Natural killer cell (primary cell): Measurements from ENCODE around the gene DPYSL5. TPM values are rescaled to one million over a fixed set of nuclear protein-coding genes. Genes with fewer than 3 reads are reported as not detected.

Experiments used
- ATAC-seq, 3 donors: fragments of 150-1000 bp in 2 of 3; fragments of 200-7000 bp in 1 of 3; cut with Tn5 transposase; 1 replicate in 1 of 3; 2 replicates in 2 of 3; pipeline ENCODE4 v1.10.0; 2021; ENCODE audit warnings: mild to moderate bottlenecking in 2 of 3, moderate library complexity in 2 of 3
- DNase-seq, 2 donors: peaks; one replicate each; pipeline versions ENCODE4 v3.0.0 to v3.0.0-alpha.2; 2013 to 2021; ENCODE audit warnings: mixed read lengths in 1 of 2
- H3K27ac ChIP-seq: one replicate; pipeline ENCODE4 v1.5.1; 2013; ENCODE audit warnings: mild to moderate bottlenecking, low read length
- H3K27me3 ChIP-seq: one replicate; pipeline ENCODE4 v1.6.1; 2013; ENCODE audit warnings: low read length; ENCODE audit not compliant: control insufficient read depth, insufficient read depth
- H3K36me3 ChIP-seq: one replicate; pipeline ENCODE4 v1.6.1; 2013; ENCODE audit warnings: low read length; ENCODE audit not compliant: control insufficient read depth, insufficient read depth
- H3K4me1 ChIP-seq: one replicate; pipeline ENCODE4 v1.6.1; 2013; ENCODE audit warnings: low read length; ENCODE audit not compliant: control insufficient read depth, insufficient read depth
- H3K4me3 ChIP-seq: one replicate; pipeline ENCODE4 v1.5.1; 2013; ENCODE audit warnings: low read length
- H3K9me3 ChIP-seq: one replicate; pipeline ENCODE4 v1.6.1; 2013; ENCODE audit warnings: low read length; ENCODE audit not compliant: control insufficient read depth, insufficient read depth
- H3K27ac Mint-ChIP-seq, 2 donors: one replicate each; pipeline ENCODE4 v1.8.0; 2022; ENCODE audit warnings: mild to moderate bottlenecking in 2 of 2, mixed read lengths in 2 of 2, moderate library complexity in 1 of 2
- H3K27me3 Mint-ChIP-seq, 2 donors: one replicate each; pipeline ENCODE4 v1.8.0; 2022; ENCODE audit warnings: low read depth in 2 of 2, mixed read lengths in 2 of 2
- H3K36me3 Mint-ChIP-seq: one replicate; pipeline ENCODE4 v1.8.0; 2022; ENCODE audit warnings: mixed read lengths
- H3K4me1 Mint-ChIP-seq, 2 donors: one replicate each; pipeline ENCODE4 v1.8.0; 2022; ENCODE audit warnings: mixed read lengths in 2 of 2
- H3K4me3 Mint-ChIP-seq: one replicate; pipeline ENCODE4 v1.8.0; 2022; ENCODE audit warnings: mild to moderate bottlenecking, moderate library complexity, mixed read lengths
- H3K9me3 Mint-ChIP-seq, 2 donors: one replicate each; pipeline ENCODE4 v1.8.0; 2022; ENCODE audit warnings: mixed read lengths in 2 of 2
- CTCF ChIP-seq: fragments of 200-600 bp; IDR thresholded peaks from one replicate; pipeline ENCODE4 v1.8.0; 2022; ENCODE audit warnings: antibody characterized with exemption
- WGBS: methylation state at CpG from one replicate; pipeline ENCODE4 v1.1.7; 2013; ENCODE audit warnings: missing lambda C conversion rate; ENCODE audit not compliant: insufficient coverage; 5-methylcytosine and 5-hydroxymethylcytosine counted together
- intact Hi-C: fragments of 100-400 bp; cut with micrococcal nuclease; formaldehyde crosslinking; loops from one replicate; pipeline ENCODE4 v1.14.2; 2022
- total RNA-seq, 4 donors: library from RNA; stranded (reverse); fragments of 120-200 nt in 1 of 4; gene quantifications; one replicate each; pipeline versions ENCODE4 v1.2.3 to v1.2.4, GENCODE V29; 2013 to 2022

The DPYSL5 gene
- total RNA-seq, 3 donors from 2014 or later (not counting 1 experiment from before 2014, with no cell fraction given) = not detected

GRCh38 chr2:26957534-26957933, 109.6 kb downstream of the DPYSL5 start:
- H3K4me1 Mint-ChIP-seq = no peaks in the 10 kb centered on the region
- no peaks in the 10 kb centered on the region for H3K36me3 Mint-ChIP-seq
- H3K27me3 Mint-ChIP-seq = peaks cover 10% of the 10 kb centered on the region in 2 donors
- Histone ChIP-seq H3K9me3 (no peaks in the 10 kb centered on the region), H3K4me1 (no peaks in the 10 kb centered on the region), H3K4me3 (no peak overlapping the region), H3K27me3 (peaks cover 6% of the 10 kb centered on the region), H3K27ac (no peak overlapping the region), H3K36me3 (no peaks in the 10 kb centered on the region)
- no peak for TF ChIP-seq CTCF
- H3K27ac Mint-ChIP-seq = no peak overlapping the region
- no peaks in the 10 kb centered on the region for H3K9me3 Mint-ChIP-seq
- intact Hi-C loops = no loop called here
- H3K4me3 Mint-ChIP-seq = no peak overlapping the region
- DNase-seq (no peak), ATAC-seq (no peak)
- WGBS = 97% methylated on average over 3 of the region's 3 CpGs

GRCh38 chr2:26959331-26959730, 111.4 kb downstream of the DPYSL5 start:
- DNase-seq = no peak
- H3K4me3 ChIP-seq = no peak overlapping the region
- no peaks in the 10 kb centered on the region for H3K4me1 ChIP-seq
- peaks cover 10% of the 10 kb centered on the region in 2 donors for H3K27me3 Mint-ChIP-seq
- no peaks in the 10 kb centered on the region for H3K36me3 Mint-ChIP-seq
- TF ChIP-seq CTCF = no peak
- H3K27me3 ChIP-seq = peaks cover 6% of the 10 kb centered on the region
- H3K9me3 Mint-ChIP-seq = no peaks in the 10 kb centered on the region
- H3K27ac ChIP-seq = no peak overlapping the region
- 53% methylated on average over 2 of the region's 2 CpGs for WGBS
- no peaks in the 10 kb centered on the region for H3K9me3 ChIP-seq
- intact Hi-C loops = no loop called here
- no peak for ATAC-seq
- H3K4me1 Mint-ChIP-seq = no peaks in the 10 kb centered on the region
- no peaks in the 10 kb centered on the region for H3K36me3 ChIP-seq
- no peak overlapping the region for H3K4me3 Mint-ChIP-seq
- H3K27ac Mint-ChIP-seq = no peak overlapping the region

- intact Hi-C loops = no loop called here
Measured at GRCh38 chr2:26964446-26965130, 116.7 kb downstream of the DPYSL5 start.

More at GRCh38 chr2:26964446-26965130, 116.7 kb downstream of the DPYSL5 start:
- ATAC-seq (no peak), DNase-seq (no peak)
- Mint-ChIP-seq H3K36me3 (no peaks in the 10 kb centered on the region), H3K4me3 (no peak overlapping the region), H3K27ac (no peak overlapping the region), H3K27me3 (peaks cover 24% of the 10 kb centered on the region in 2 donors), H3K9me3 (no peaks in the 10 kb centered on the region), H3K4me1 (peaks cover 7 to 9% of the 10 kb centered on the region in 2 donors)
- no peak overlapping the region for H3K4me3 ChIP-seq
- 85% methylated on average over 2 of the region's 3 CpGs for WGBS
- H3K9me3 ChIP-seq = no peaks in the 10 kb centered on the region
- no peaks in the 10 kb centered on the region for H3K36me3 ChIP-seq
- H3K27me3 ChIP-seq = peaks cover 2% of the 10 kb centered on the region
- no peak overlapping the region for H3K27ac ChIP-seq
- peaks cover 1% of the 10 kb centered on the region for H3K4me1 ChIP-seq
- TF ChIP-seq CTCF = no peak
